Astrocyte (in vitro differentiated cells and primary cell): ENCODE data around the gene CCDC30. TPM values are rescaled to one million over a fixed set of nuclear protein-coding genes. Genes with fewer than 3 reads are reported as not detected.

ENCODE experiments used
- DNase-seq: peaks from one replicate; pipeline ENCODE4 v3.0.0-alpha.2; 2010; ENCODE audit warnings: low read depth
- FAIRE-seq: peaks from 2 replicates; lab custom pipeline; 2011; peaks lifted over from hg19 to GRCh38; lab: Jason Lieb, UNC
- H2AFZ ChIP-seq: 2 replicates; pipeline ENCODE4 v1.6.0; 2012; ENCODE audit warnings: low read depth, low read length, inconsistent platforms
- H3K27ac ChIP-seq: 2 replicates; pipeline ENCODE4 v1.5.1; 2011; ENCODE audit warnings: low read depth, low read length, inconsistent platforms
- H3K27me3 ChIP-seq: 2 replicates; pipeline ENCODE4 v1.6.0; 2011; ENCODE audit warnings: low read length, inconsistent platforms; ENCODE audit not compliant: insufficient read depth
- H3K36me3 ChIP-seq: 2 replicates; pipeline ENCODE4 v1.5.1; 2011; ENCODE audit warnings: low read length, inconsistent platforms; ENCODE audit not compliant: insufficient read depth
- H3K4me1 ChIP-seq: 2 replicates; pipeline ENCODE4 v1.5.1; 2011; ENCODE audit warnings: low read length, inconsistent platforms; ENCODE audit not compliant: insufficient read depth
- H3K4me2 ChIP-seq: 2 replicates; pipeline ENCODE4 v1.6.0; 2012; ENCODE audit warnings: low read length, inconsistent platforms
- H3K4me3 ChIP-seq: 2 replicates; pipeline ENCODE4 v1.5.1; 2011; ENCODE audit warnings: low read depth, mild to moderate bottlenecking, low read length, inconsistent platforms; ENCODE audit not compliant: insufficient read depth
- H3K79me2 ChIP-seq: 2 replicates; pipeline ENCODE4 v1.6.0; 2012; ENCODE audit warnings: mild to moderate bottlenecking, low read length, inconsistent platforms; ENCODE audit not compliant: insufficient read depth
- H3K9ac ChIP-seq: 2 replicates; pipeline ENCODE4 v1.6.0; 2012; ENCODE audit warnings: mild to moderate bottlenecking, low read length, inconsistent platforms
- H3K9me3 ChIP-seq: 2 replicates; pipeline ENCODE4 v1.5.1; 2012; ENCODE audit warnings: low read depth, mild to moderate bottlenecking, low read length, inconsistent platforms; ENCODE audit not compliant: insufficient read depth
- H4K20me1 ChIP-seq: 2 replicates; pipeline ENCODE4 v1.6.0; 2012; ENCODE audit warnings: low read length, inconsistent platforms; ENCODE audit not compliant: insufficient read depth
- H3K27ac Mint-ChIP-seq: one replicate; pipeline ENCODE4 v1.8.0; 2021; ENCODE audit warnings: mild to moderate bottlenecking, mixed read lengths; ENCODE audit not compliant: unreplicated experiment
- H3K27me3 Mint-ChIP-seq: one replicate; pipeline ENCODE4 v1.8.0; 2021; ENCODE audit warnings: low read depth, mixed read lengths; ENCODE audit not compliant: unreplicated experiment
- H3K36me3 Mint-ChIP-seq: one replicate; pipeline ENCODE4 v1.8.0; 2021; ENCODE audit warnings: low read depth, mixed read lengths; ENCODE audit not compliant: unreplicated experiment
- H3K4me1 Mint-ChIP-seq: one replicate; pipeline ENCODE4 v1.8.0; 2021; ENCODE audit warnings: low read depth, mixed read lengths; ENCODE audit not compliant: unreplicated experiment
- H3K4me3 Mint-ChIP-seq: one replicate; pipeline ENCODE4 v1.8.0; 2021; ENCODE audit warnings: mild to moderate bottlenecking, moderate library complexity, mixed read lengths; ENCODE audit not compliant: unreplicated experiment
- H3K9me3 Mint-ChIP-seq: one replicate; pipeline ENCODE4 v1.8.0; 2021; ENCODE audit warnings: mild to moderate bottlenecking, mixed read lengths; ENCODE audit not compliant: unreplicated experiment
- EZH2 ChIP-seq: IDR thresholded peaks from 2 replicates; pipeline ENCODE4 v1.6.1; 2012; ENCODE audit warnings: mild to moderate bottlenecking, low read length, inconsistent platforms; ENCODE audit not compliant: insufficient read depth
- total RNA-seq: library from RNA; stranded (reverse); gene quantifications from 2 replicates; pipeline ENCODE4 v1.2.1, GENCODE V29; 2021
- TF ChIP-seq, protein P1 (sequence below): IDR thresholded peaks from 2 replicates; pipeline ENCODE4 v1.5.1; 2011; ENCODE audit warnings: low read depth, mild to moderate bottlenecking, inconsistent platforms, low read length, moderate library complexity; ENCODE audit not compliant: insufficient read depth

Gene CCDC30
- total RNA-seq, 1 donor from 2014 or later: 2.5 TPM

DNA sequence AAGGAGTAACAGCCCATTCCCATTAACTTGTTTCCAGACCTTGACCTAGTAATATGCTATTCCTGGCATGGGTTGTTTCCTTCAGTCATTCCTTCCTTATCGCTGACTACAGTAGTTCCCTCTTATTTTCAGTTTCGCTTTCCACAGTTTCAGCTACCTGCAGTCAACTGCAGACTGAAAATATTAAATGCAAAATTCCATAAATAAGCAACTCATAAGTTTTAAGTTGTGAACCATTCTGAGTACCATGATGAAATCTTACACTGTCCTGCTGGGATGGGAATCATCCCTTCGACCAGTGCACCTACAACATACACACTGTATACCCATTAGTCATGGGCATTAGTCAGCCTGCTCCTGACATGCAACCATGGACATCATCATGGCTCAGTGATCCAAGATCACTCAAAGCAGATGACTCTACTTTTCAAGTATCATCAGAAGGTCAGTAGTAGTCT lies 66.7 kb downstream of the CCDC30 start:
- H3K27ac Mint-ChIP-seq: peak overlapping the region; percentile 84
- TF ChIP-seq, protein P1, sequence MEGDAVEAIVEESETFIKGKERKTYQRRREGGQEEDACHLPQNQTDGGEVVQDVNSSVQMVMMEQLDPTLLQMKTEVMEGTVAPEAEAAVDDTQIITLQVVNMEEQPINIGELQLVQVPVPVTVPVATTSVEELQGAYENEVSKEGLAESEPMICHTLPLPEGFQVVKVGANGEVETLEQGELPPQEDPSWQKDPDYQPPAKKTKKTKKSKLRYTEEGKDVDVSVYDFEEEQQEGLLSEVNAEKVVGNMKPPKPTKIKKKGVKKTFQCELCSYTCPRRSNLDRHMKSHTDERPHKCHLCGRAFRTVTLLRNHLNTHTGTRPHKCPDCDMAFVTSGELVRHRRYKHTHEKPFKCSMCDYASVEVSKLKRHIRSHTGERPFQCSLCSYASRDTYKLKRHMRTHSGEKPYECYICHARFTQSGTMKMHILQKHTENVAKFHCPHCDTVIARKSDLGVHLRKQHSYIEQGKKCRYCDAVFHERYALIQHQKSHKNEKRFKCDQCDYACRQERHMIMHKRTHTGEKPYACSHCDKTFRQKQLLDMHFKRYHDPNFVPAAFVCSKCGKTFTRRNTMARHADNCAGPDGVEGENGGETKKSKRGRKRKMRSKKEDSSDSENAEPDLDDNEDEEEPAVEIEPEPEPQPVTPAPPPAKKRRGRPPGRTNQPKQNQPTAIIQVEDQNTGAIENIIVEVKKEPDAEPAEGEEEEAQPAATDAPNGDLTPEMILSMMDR: no peak
- TF ChIP-seq EZH2: no peak
- peak; percentile 67 for DNase-seq

DNA sequence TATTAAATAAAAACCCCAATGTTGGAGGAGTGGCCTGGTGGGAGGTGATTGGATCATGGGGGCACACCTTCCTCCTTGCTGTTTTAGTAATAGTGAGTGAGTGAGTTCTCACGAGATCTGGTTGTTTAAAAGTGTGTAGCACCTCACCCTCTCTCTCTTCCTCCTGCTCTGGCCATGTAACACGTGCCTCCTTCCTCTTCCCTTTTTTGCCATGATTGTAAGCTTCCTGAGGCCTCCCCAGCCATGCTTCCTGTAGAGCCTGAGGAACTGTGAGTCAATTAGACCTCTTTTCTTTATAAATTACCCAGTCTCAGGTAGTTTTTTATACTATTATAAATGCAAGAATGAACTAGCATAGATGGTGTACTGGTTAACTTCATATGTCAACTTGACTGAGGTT lies 68.0 kb downstream of the CCDC30 start:
- Mint-ChIP-seq H3K4me3 (no peak overlapping the region), H3K9me3 (no peaks in the 10 kb centered on the region), H3K36me3 (no peaks in the 10 kb centered on the region), H3K4me1 (peaks cover 14% of the 10 kb centered on the region), H3K27me3 (no peaks in the 10 kb centered on the region), H3K27ac (no peak overlapping the region)
- H3K4me3 ChIP-seq: no peak overlapping the region
- no peaks in the 10 kb centered on the region for H3K36me3 ChIP-seq
- H3K4me2 ChIP-seq: no peak overlapping the region
- no peak overlapping the region for H3K27ac ChIP-seq
- FAIRE-seq (no peak), DNase-seq (no peak)
- H3K79me2 ChIP-seq: no peaks in the 10 kb centered on the region
- TF ChIP-seq, protein P1: no peak
- TF ChIP-seq EZH2: no peak
- no peak overlapping the region for H3K9ac ChIP-seq
- H3K27me3 ChIP-seq: no peaks in the 10 kb centered on the region
- H2AFZ ChIP-seq: no peak overlapping the region
- H3K4me1 ChIP-seq: no peaks in the 10 kb centered on the region
- no peaks in the 10 kb centered on the region for H3K9me3 ChIP-seq
- H4K20me1 ChIP-seq: no peaks in the 10 kb centered on the region

More for the DNA sequence above, 66.7 kb downstream of the CCDC30 start:
- Mint-ChIP-seq H3K36me3 (no peaks in the 10 kb centered on the region), H3K4me3 (no peak overlapping the region), H3K9me3 (no peaks in the 10 kb centered on the region), H3K27me3 (no peaks in the 10 kb centered on the region), H3K4me1 (peaks cover 14% of the 10 kb centered on the region)
- Histone ChIP-seq H3K4me3 (no peak overlapping the region), H2AFZ (no peak overlapping the region), H3K27ac (no peak overlapping the region), H3K4me2 (peak overlapping the region; percentile 40), H3K9me3 (no peaks in the 10 kb centered on the region), H3K79me2 (no peaks in the 10 kb centered on the region), H3K27me3 (no peaks in the 10 kb centered on the region), H3K9ac (no peak overlapping the region), H3K4me1 (no peaks in the 10 kb centered on the region), H4K20me1 (no peaks in the 10 kb centered on the region), H3K36me3 (no peaks in the 10 kb centered on the region)
- no peak for FAIRE-seq

DNA sequence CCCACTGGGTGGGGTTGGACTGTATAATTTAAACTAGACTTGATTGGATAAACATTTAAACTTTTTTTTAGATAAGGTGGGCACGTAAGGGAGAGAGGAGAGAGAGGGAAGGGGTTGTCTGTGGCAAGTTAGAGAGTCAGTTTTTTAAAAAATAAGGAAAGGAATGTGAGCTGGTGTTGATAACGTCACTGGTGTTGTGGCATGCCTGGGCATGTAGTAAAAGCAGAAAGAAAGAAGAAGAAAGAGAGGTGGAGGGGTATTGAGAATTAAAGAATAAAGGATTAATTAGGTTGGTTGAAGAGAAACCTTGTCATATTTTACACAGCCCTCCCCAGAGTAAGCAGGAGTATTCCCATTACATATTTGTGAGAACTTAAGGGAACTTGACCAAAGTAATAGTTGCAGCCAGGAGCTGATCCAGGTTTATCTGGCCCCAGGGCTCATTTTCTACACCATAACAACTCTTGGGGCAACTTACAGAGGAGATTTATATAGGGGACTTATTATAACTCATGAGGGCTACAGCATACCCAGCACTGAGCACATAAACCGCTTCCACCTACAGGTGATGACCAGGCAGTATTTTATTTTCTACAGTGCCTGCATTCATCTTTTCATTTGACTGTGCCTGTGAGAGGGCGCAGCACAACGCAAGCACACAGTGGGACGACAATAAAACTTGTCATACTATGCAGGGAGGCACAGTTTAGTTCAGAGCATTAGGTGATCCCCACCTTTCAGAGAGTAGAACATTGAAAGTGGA lies 70.2 kb downstream of the CCDC30 start:
- no peaks in the 10 kb centered on the region for H3K36me3 ChIP-seq
- no peak overlapping the region for H3K27ac ChIP-seq
- H2AFZ ChIP-seq: peak overlapping the region; percentile 18
- no peak for TF ChIP-seq EZH2
- TF ChIP-seq, protein P1: no peak
- Mint-ChIP-seq H3K9me3 (peaks cover 2% of the 10 kb centered on the region), H3K27ac (peak overlapping the region; percentile 87), H3K27me3 (no peaks in the 10 kb centered on the region), H3K4me3 (no peak overlapping the region), H3K4me1 (peaks cover 14% of the 10 kb centered on the region), H3K36me3 (no peaks in the 10 kb centered on the region)
- H3K27me3 ChIP-seq: no peaks in the 10 kb centered on the region
- FAIRE-seq: no peak
- no peaks in the 10 kb centered on the region for H4K20me1 ChIP-seq
- no peak overlapping the region for H3K4me3 ChIP-seq
- H3K9me3 ChIP-seq: no peaks in the 10 kb centered on the region
- no peak overlapping the region for H3K4me2 ChIP-seq
- peak; percentile 20 for DNase-seq
- H3K4me1 ChIP-seq: no peaks in the 10 kb centered on the region
- no peak overlapping the region for H3K9ac ChIP-seq
- no peaks in the 10 kb centered on the region for H3K79me2 ChIP-seq
